ENCODE measurements around the gene LIMA1. TPM values are rescaled to one million over a fixed set of nuclear protein-coding genes. Genes with fewer than 3 reads are reported as not detected.
A peak's percentile ranks its signal among the peaks of the same experiment; 100 is the strongest.
"Not testable (repeated sequence)": the region's sequence is repeated elsewhere in the genome, so short reads cannot be mapped to it uniquely, and the experiment has no call there.

The LIMA1 gene
- total RNA-seq = 100 to 1,000 TPM in 1 of 2 experiments, 10 to 100 TPM in 1; 95.4 to 103 TPM
- polyA plus RNA-seq = 13.1 TPM

- ChIA-PET CTCF (interaction anchor here (0.8 to 1.7 kb wide), 12 partner anchors 10 to 209 kb away, joined by 3 to 10 read pairs (median 4); partner anchors contain the start of gene COX14), POLR2A (interaction anchor here (0.5 to 2.4 kb wide), 6 partner anchors 11 to 1865 kb away, joined by 3 to 11 read pairs (median 4); no protein-coding TSS in a partner anchor)
- H3K4me3 ChIP-seq (ENCODE audit: low read length) = peak within 1 kb of the TSS; percentile 93
- H3K27ac Mint-ChIP-seq = peak within 1 kb of the TSS; percentile 73 to 96 (median 86)
- H3K9me3 ChIP-seq (ENCODE audit: low read length) = no peaks in the 10 kb centered on the region
- H3K27me3 Mint-ChIP-seq = no peaks in the 10 kb centered on the region
- peak; percentile 84 to 94 (median 91) for DNase-seq
- peak within 1 kb of the TSS; percentile 89 to 96 (median 90) for H3K4me3 Mint-ChIP-seq
- H3K36me3 Mint-ChIP-seq = peaks cover 0 to 2% (median 0%) of the 10 kb centered on the region in 3 donors
- H3K27me3 ChIP-seq (ENCODE audit: insufficient read depth, low read length, poor library complexity, severe bottlenecking) = no peaks in the 10 kb centered on the region
- no peaks in the 10 kb centered on the region for H3K9me3 Mint-ChIP-seq
- H3K4me1 Mint-ChIP-seq = peaks cover 17 to 24% (median 23%) of the 10 kb centered on the region in 3 donors
- peaks cover 22% of the 10 kb centered on the region for H3K4me1 ChIP-seq (ENCODE audit: insufficient read depth, low read length)
- H3K27ac ChIP-seq (ENCODE audit: low read depth, low read length) = peak within 1 kb of the TSS; percentile 85
- H3K36me3 ChIP-seq (ENCODE audit: insufficient read depth, low read length) = no peaks in the 10 kb centered on the region
Observed at GRCh38 chr12:50283229-50283923, at the start of gene LIMA1. Gene LIMA1, minus strand, starts transcription at chr12:50283520. Its CDS starts 34,769 bp downstream, at chr12:50248751.

GRCh38 chr12:50331745-50332144, 48.4 kb upstream of the LIMA1 start:
- CTCF ChIA-PET = no interaction called here

GRCh38 chr12:50328664-50329063, 45.3 kb upstream of the LIMA1 start:
- H3K9me3 Mint-ChIP-seq; H3K36me3 Mint-ChIP-seq; H3K27me3 Mint-ChIP-seq; H3K27ac ChIP-seq (ENCODE audit: low read depth, low read length); H3K27ac Mint-ChIP-seq; H3K36me3 ChIP-seq (ENCODE audit: insufficient read depth, low read length); H3K4me1 Mint-ChIP-seq; H3K4me3 Mint-ChIP-seq; H3K4me3 ChIP-seq (ENCODE audit: low read length); DNase-seq; CTCF ChIA-PET; H3K9me3 ChIP-seq (ENCODE audit: low read length); H3K27me3 ChIP-seq (ENCODE audit: insufficient read depth, low read length, poor library complexity, severe bottlenecking); H3K4me1 ChIP-seq (ENCODE audit: insufficient read depth, low read length); POLR2A ChIA-PET: not testable (repeated sequence)

More at GRCh38 chr12:50331745-50332144, 48.4 kb upstream of the LIMA1 start:
- no peak overlapping the region for H3K4me3 Mint-ChIP-seq
- DNase-seq = no peak
- no peak overlapping the region for H3K27ac Mint-ChIP-seq
- H3K9me3 Mint-ChIP-seq = no peaks in the 10 kb centered on the region
- Histone ChIP-seq H3K4me3 (ENCODE audit: low read length) (no peak overlapping the region), H3K36me3 (ENCODE audit: insufficient read depth, low read length) (no peaks in the 10 kb centered on the region), H3K27ac (ENCODE audit: low read depth, low read length) (no peak overlapping the region), H3K4me1 (ENCODE audit: insufficient read depth, low read length) (no peaks in the 10 kb centered on the region), H3K27me3 (ENCODE audit: insufficient read depth, low read length, poor library complexity, severe bottlenecking) (no peaks in the 10 kb centered on the region), H3K9me3 (ENCODE audit: low read length) (no peaks in the 10 kb centered on the region)
- POLR2A ChIA-PET = no interaction called here
- H3K36me3 Mint-ChIP-seq = no peaks in the 10 kb centered on the region
- H3K27me3 Mint-ChIP-seq = no peaks in the 10 kb centered on the region
- no peaks in the 10 kb centered on the region for H3K4me1 Mint-ChIP-seq

- no peaks in the 10 kb centered on the region for H3K27me3 Mint-ChIP-seq
- no peak overlapping the region for H3K27ac Mint-ChIP-seq
- H3K27ac ChIP-seq (ENCODE audit: low read depth, low read length) = no peak overlapping the region
- ChIA-PET CTCF (no interaction called here), POLR2A (no interaction called here)
- H3K4me1 Mint-ChIP-seq = no peaks in the 10 kb centered on the region
- no peaks in the 10 kb centered on the region for H3K9me3 Mint-ChIP-seq
- DNase-seq = no peak
- no peaks in the 10 kb centered on the region for H3K36me3 ChIP-seq (ENCODE audit: insufficient read depth, low read length)
- no peaks in the 10 kb centered on the region for H3K4me1 ChIP-seq (ENCODE audit: insufficient read depth, low read length)
- no peak overlapping the region for H3K4me3 Mint-ChIP-seq
- no peak overlapping the region for H3K4me3 ChIP-seq (ENCODE audit: low read length)
- H3K9me3 ChIP-seq (ENCODE audit: low read length) = no peaks in the 10 kb centered on the region
- no peaks in the 10 kb centered on the region for H3K27me3 ChIP-seq (ENCODE audit: insufficient read depth, low read length, poor library complexity, severe bottlenecking)
- peaks cover 0 to 2% (median 0%) of the 10 kb centered on the region in 3 donors for H3K36me3 Mint-ChIP-seq
Observed at GRCh38 chr12:50326590-50327284, 43.4 kb upstream of the LIMA1 start.

GRCh38 chr12:50325890-50326391, 42.6 kb upstream of the LIMA1 start:
- Mint-ChIP-seq H3K27ac (peak overlapping the region in 1 of 8 donors; percentile 74), H3K36me3 (peaks cover 0 to 2% (median 0%) of the 10 kb centered on the region in 3 donors), H3K4me1 (no peaks in the 10 kb centered on the region), H3K27me3 (no peaks in the 10 kb centered on the region), H3K4me3 (no peak overlapping the region), H3K9me3 (no peaks in the 10 kb centered on the region)
- H3K9me3 ChIP-seq (ENCODE audit: low read length) = no peaks in the 10 kb centered on the region
- no peaks in the 10 kb centered on the region for H3K36me3 ChIP-seq (ENCODE audit: insufficient read depth, low read length)
- H3K4me3 ChIP-seq (ENCODE audit: low read length) = no peak overlapping the region
- H3K27ac ChIP-seq (ENCODE audit: low read depth, low read length) = no peak overlapping the region
- no peak for DNase-seq
- no peaks in the 10 kb centered on the region for H3K4me1 ChIP-seq (ENCODE audit: insufficient read depth, low read length)
- CTCF ChIA-PET = no interaction called here
- H3K27me3 ChIP-seq (ENCODE audit: insufficient read depth, low read length, poor library complexity, severe bottlenecking) = no peaks in the 10 kb centered on the region
- POLR2A ChIA-PET = no interaction called here

GRCh38 chr12:50324770-50325169, 41.5 kb upstream of the LIMA1 start:
- H3K36me3 Mint-ChIP-seq = not testable (repeated sequence)

GRCh38 chr12:50324077-50324476, 40.8 kb upstream of the LIMA1 start:
- H3K9me3 ChIP-seq (ENCODE audit: low read length); H3K27ac ChIP-seq (ENCODE audit: low read depth, low read length); H3K36me3 Mint-ChIP-seq; H3K36me3 ChIP-seq (ENCODE audit: insufficient read depth, low read length); H3K9me3 Mint-ChIP-seq; H3K4me1 Mint-ChIP-seq; DNase-seq; H3K4me1 ChIP-seq (ENCODE audit: insufficient read depth, low read length); H3K4me3 Mint-ChIP-seq; H3K27me3 ChIP-seq (ENCODE audit: insufficient read depth, low read length, poor library complexity, severe bottlenecking); POLR2A ChIA-PET; H3K27me3 Mint-ChIP-seq; H3K4me3 ChIP-seq (ENCODE audit: low read length); CTCF ChIA-PET: not testable (repeated sequence)
- peak overlapping the region in 1 of 8 donors; percentile 16 for H3K27ac Mint-ChIP-seq

More at GRCh38 chr12:50324770-50325169, 41.5 kb upstream of the LIMA1 start:
- H3K36me3 ChIP-seq (ENCODE audit: insufficient read depth, low read length); H3K27me3 Mint-ChIP-seq; H3K27ac Mint-ChIP-seq; CTCF ChIA-PET; DNase-seq; H3K9me3 Mint-ChIP-seq; H3K4me1 Mint-ChIP-seq; POLR2A ChIA-PET; H3K4me3 ChIP-seq (ENCODE audit: low read length); H3K9me3 ChIP-seq (ENCODE audit: low read length); H3K27ac ChIP-seq (ENCODE audit: low read depth, low read length); H3K27me3 ChIP-seq (ENCODE audit: insufficient read depth, low read length, poor library complexity, severe bottlenecking); H3K4me3 Mint-ChIP-seq; H3K4me1 ChIP-seq (ENCODE audit: insufficient read depth, low read length): not testable (repeated sequence)

- Histone ChIP-seq H3K27ac (ENCODE audit: low read depth, low read length) (no peak overlapping the region), H3K36me3 (ENCODE audit: insufficient read depth, low read length) (no peaks in the 10 kb centered on the region), H3K27me3 (ENCODE audit: insufficient read depth, low read length, poor library complexity, severe bottlenecking) (no peaks in the 10 kb centered on the region), H3K9me3 (ENCODE audit: low read length) (no peaks in the 10 kb centered on the region), H3K4me3 (ENCODE audit: low read length) (no peak overlapping the region), H3K4me1 (ENCODE audit: insufficient read depth, low read length) (no peaks in the 10 kb centered on the region)
- Mint-ChIP-seq H3K27me3 (no peaks in the 10 kb centered on the region), H3K9me3 (no peaks in the 10 kb centered on the region), H3K27ac (no peak overlapping the region), H3K36me3 (peaks cover 0 to 2% (median 0%) of the 10 kb centered on the region in 3 donors), H3K4me3 (no peak overlapping the region), H3K4me1 (no peaks in the 10 kb centered on the region)
- no peak for DNase-seq
- POLR2A ChIA-PET = no interaction called here
- CTCF ChIA-PET = no interaction called here
Observed at GRCh38 chr12:50322206-50322605, 38.9 kb upstream of the LIMA1 start.

Data from CD8-positive, alpha-beta memory T cell (primary cell).